ENCODE data around the gene PLA2R1. TPM values are rescaled to one million over a fixed set of nuclear protein-coding genes. Genes with fewer than 3 reads are reported as not detected.

Gene PLA2R1
- total RNA-seq, 6 donors from 2014 or later, result 3.0 to 11.0 (median 5.9) TPM

DNA sequence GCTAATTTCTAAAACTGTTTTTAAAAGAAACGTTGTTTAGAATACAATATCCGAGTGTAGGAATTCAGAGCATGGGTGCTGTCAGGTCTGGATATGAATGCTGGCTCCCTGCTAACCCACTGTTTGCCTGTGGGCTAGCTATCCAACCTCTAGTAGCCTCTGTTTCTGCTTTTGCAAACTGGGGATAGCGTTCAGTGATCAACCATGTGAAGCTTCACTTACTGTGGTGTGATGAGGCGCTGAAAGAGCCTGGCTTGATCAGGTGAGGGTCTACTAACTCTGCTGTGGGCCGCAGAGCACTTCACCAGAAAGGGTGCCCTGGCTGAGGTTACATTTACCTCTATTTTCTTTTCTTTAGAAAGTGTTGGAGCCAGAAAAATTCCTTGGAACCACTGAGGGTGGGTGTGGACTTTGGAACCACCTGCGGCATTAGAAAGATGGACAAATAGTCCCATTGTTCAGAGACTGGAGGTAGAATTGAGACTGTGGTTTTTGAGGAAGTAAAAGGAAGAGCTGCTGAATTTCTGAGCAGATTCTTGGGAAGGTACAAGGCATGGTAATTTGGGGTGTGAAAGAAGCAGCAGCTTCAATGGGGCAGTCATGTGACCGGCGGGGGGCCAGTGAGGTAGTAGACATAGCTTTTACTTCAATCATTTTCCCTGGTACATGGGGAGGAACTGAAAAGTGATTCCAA, 168.1 kb downstream of the PLA2R1 start:
- Histone ChIP-seq H3K27me3 (no peaks in the 10 kb centered on the region), H3K4me1 (no peaks in the 10 kb centered on the region), H3K9me3 (no peaks in the 10 kb centered on the region), H3K4me3 (no peak overlapping the region), H3K27ac (no peak overlapping the region), H3K36me3 (no peaks in the 10 kb centered on the region)
- WGBS, 2 donors, result 81 to 88% methylated on average over 8 of the region's 8 CpGs
- DNase-seq (no peak), ATAC-seq (ENCODE audit: low FRiP score in 2 of 2) (no peak)
- no peak for TF ChIP-seq EP300 (IDR thresholded peaks at IDR 0.05)
- TF ChIP-seq POLR2AphosphoS5 (IDR thresholded peaks at IDR 0.05), result no peak
- TF ChIP-seq POLR2A (IDR thresholded peaks at IDR 0.05), result no peak
- TF ChIP-seq CTCF (IDR thresholded peaks at IDR 0.05), result no peak

DNA sequence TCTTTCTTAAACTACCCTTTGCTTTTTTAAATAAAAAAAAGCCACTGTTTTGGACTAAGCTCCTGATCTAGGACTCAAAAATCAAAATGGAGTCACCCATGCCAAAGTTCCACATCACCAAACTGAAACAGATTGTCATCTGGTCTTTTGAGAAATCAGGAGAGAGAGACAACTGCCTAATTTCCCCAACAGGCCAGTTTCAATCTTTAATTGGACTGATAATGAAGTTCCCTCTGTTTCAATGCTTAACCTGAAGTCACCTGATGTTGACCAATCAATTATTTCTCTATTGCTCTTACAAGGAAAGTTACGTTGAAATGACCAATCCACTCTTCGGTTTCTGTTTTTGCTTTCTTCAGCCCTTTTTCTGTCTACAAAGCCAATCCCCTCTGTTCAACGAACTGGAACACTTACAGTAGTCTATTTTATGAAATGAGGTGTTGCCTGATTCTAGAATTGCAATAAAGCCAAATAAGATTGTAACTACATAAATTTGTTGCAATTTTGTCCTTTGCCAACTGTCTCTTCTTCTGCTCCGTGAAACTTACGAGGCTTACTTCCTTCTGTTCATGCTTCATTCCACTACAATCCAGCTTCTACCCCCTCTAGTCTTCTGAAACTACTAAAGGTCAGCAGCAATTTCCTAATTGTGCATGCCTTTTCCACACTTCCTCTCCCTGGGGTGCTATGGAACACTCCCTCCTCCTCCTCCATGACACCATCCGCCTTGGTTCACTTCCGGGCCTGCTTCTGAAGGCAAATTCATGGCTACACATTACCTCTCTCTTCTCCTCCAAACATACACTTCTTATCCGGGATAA, 169.2 kb downstream of the PLA2R1 start:
- 61 to 73% methylated on average over 8 of the region's 8 CpGs for WGBS, 2 donors

GRCh38 chr2:159891917-159892730, 170.3 kb downstream of the PLA2R1 start:
- 83 to 90% methylated on average over 2 of the region's 2 CpGs for WGBS, 2 donors
- Histone ChIP-seq H3K9me3 (no peaks in the 10 kb centered on the region), H3K36me3 (no peaks in the 10 kb centered on the region), H3K4me3 (no peak overlapping the region), H3K4me1 (no peaks in the 10 kb centered on the region), H3K27me3 (no peaks in the 10 kb centered on the region), H3K27ac (no peak overlapping the region)
- no peak for DNase-seq
- no peak for ATAC-seq (ENCODE audit: low FRiP score in 2 of 2)
- TF ChIP-seq CTCF (IDR thresholded peaks at IDR 0.05), result no peak

More for the DNA sequence above, 169.2 kb downstream of the PLA2R1 start:
- Histone ChIP-seq H3K36me3 (no peaks in the 10 kb centered on the region), H3K9me3 (no peaks in the 10 kb centered on the region), H3K27ac (peak overlapping the region in 1 of 4 donors; percentile 10), H3K27me3 (no peaks in the 10 kb centered on the region), H3K4me3 (no peak overlapping the region), H3K4me1 (no peaks in the 10 kb centered on the region)
- ATAC-seq (ENCODE audit: low FRiP score in 2 of 2) (peak; percentile 53 to 59), DNase-seq (peak in 1 of 2 donors; percentile 29)
- no peak for TF ChIP-seq EP300 (IDR thresholded peaks at IDR 0.05)
- peak in 1 of 4 donors; percentile 13 for TF ChIP-seq POLR2A (IDR thresholded peaks at IDR 0.05)

DNA sequence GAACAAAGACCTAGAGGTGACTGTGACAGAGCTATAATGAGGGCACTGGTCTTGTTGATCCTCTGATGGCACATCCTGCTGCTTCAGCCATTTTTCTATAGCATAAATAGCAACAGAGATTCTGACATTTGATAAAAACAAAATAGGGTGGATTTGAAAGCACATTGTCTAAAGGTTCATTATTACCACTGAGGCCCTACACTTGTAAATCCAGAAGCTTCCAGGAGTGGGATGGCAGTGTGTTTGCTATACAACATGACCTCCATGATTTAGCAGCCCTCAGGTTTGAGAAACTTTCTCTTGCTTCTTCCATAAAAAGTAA, 171.2 kb downstream of the PLA2R1 start:
- no peak for TF ChIP-seq CTCF (IDR thresholded peaks at IDR 0.05)
- TF ChIP-seq EP300 (IDR thresholded peaks at IDR 0.05), result no peak
- TF ChIP-seq POLR2AphosphoS5 (IDR thresholded peaks at IDR 0.05), result no peak
- no peak for TF ChIP-seq POLR2A (IDR thresholded peaks at IDR 0.05)
- Histone ChIP-seq H3K27ac (no peak overlapping the region), H3K4me1 (no peaks in the 10 kb centered on the region), H3K4me3 (no peak overlapping the region), H3K36me3 (no peaks in the 10 kb centered on the region), H3K27me3 (no peaks in the 10 kb centered on the region), H3K9me3 (no peaks in the 10 kb centered on the region)
- no peak for ATAC-seq (ENCODE audit: low FRiP score in 2 of 2)
- DNase-seq, result no peak

DNA sequence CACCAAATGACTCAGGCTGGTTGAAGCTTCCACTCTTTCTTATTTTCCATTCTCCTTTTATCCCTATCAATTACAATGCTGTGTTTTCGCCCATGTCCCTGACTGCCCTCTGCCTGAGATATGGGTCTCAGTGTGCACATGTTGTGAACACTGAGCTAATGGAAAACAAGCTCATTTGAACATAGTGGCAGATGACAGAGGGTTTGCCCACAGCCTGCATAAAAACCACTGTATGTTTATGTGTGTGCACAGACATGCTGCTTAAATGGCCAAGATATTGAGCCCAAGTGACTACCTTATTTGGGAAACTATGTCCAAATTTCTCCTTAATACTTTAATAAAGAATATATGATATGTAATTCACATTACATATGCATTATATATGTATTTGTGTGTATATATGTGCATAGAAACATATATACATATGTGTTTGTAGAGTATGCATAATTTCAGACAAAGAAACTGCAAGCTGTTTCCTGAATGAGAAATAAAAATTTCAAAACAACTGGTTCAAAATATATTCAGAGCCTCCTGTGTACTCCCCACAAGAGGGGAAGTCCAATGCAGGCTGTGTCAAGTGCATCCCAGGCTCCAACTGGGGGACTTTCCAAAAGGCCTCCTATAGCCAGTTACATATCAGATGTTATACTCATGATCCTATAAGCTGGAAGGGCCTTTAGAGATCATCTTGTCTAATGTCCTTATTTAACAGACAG, 171.7 kb downstream of the PLA2R1 start:
- TF ChIP-seq CTCF (IDR thresholded peaks at IDR 0.05) (no peak), POLR2A (IDR thresholded peaks at IDR 0.05) (no peak), EP300 (IDR thresholded peaks at IDR 0.05) (no peak), POLR2AphosphoS5 (IDR thresholded peaks at IDR 0.05) (no peak)
- no peaks in the 10 kb centered on the region for H3K27me3 ChIP-seq
- H3K27ac ChIP-seq, result no peak overlapping the region
- H3K4me3 ChIP-seq, result no peak overlapping the region
- no peak for ATAC-seq (ENCODE audit: low FRiP score in 2 of 2)
- H3K9me3 ChIP-seq, result no peaks in the 10 kb centered on the region
- no peaks in the 10 kb centered on the region for H3K36me3 ChIP-seq
- 88 to 95% methylated on average over 1 of the region's 1 CpG for WGBS, 2 donors
- DNase-seq, result no peak
- no peaks in the 10 kb centered on the region for H3K4me1 ChIP-seq
